C4-2B (cell line): ENCODE data around the gene KCNIP4.

Source experiments
- ZFX ChIP-seq: fragments of 450-650 bp; IDR thresholded peaks from 2 replicates; pipeline ENCODE4 v1.6.1; 2017
- TF ChIP-seq, protein P1 (sequence below): fragments of 450-650 bp; conservative IDR thresholded peaks from 2 replicates; pipeline ENCODE4 v1.5.1; 2017; ENCODE audit warnings: mild to moderate bottlenecking

DNA sequence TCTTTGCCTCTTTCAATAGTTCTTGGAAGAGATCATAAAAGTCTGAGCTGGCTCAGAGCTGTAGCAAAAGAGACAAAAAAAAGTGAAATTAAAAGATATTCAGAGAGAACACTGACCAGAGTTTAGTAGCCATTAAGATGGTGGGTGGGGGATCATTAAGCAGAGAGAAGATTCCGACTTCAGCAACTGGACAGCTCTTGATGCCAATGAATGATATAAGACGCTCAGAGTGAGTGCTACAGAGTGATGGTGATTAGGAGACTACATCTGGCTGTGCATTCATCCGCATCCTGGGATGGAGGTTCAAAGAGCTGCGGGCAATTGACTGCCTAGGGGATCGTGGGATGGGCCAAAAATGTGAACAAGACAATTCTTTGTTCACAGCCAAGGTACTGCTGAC is 1069.8 kb downstream of the KCNIP4 start:
- TF ChIP-seq, protein P1, sequence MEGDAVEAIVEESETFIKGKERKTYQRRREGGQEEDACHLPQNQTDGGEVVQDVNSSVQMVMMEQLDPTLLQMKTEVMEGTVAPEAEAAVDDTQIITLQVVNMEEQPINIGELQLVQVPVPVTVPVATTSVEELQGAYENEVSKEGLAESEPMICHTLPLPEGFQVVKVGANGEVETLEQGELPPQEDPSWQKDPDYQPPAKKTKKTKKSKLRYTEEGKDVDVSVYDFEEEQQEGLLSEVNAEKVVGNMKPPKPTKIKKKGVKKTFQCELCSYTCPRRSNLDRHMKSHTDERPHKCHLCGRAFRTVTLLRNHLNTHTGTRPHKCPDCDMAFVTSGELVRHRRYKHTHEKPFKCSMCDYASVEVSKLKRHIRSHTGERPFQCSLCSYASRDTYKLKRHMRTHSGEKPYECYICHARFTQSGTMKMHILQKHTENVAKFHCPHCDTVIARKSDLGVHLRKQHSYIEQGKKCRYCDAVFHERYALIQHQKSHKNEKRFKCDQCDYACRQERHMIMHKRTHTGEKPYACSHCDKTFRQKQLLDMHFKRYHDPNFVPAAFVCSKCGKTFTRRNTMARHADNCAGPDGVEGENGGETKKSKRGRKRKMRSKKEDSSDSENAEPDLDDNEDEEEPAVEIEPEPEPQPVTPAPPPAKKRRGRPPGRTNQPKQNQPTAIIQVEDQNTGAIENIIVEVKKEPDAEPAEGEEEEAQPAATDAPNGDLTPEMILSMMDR = no peak
- no peak for TF ChIP-seq ZFX
